GM21723 (cell line): ENCODE measurements around the gene C2orf76.
"Not testable (repeated sequence)": the region's sequence is repeated elsewhere in the genome, so short reads cannot be mapped to it uniquely, and the experiment has no call there.

ENCODE experiments used
- ATAC-seq: cut with Tn5 transposase; IDR thresholded peaks from one replicate; pipeline ENCODE4 v1.9.1; 2021; ENCODE audit warnings: mild to moderate bottlenecking, moderate library complexity; ENCODE audit not compliant: unreplicated experiment

Gene C2orf76

GRCh38 chr2:119366649-119367471 is at the start of gene C2orf76, which contains the start of gene DBI:
TSS of gene C2orf76 (minus strand) at chr2:119366834. CDS start at chr2:119339959, 26,875 bp downstream.
TSS of gene DBI (plus strand) at chr2:119366977. CDS start at chr2:119367052, 75 bp downstream.
- ATAC-seq: peak; percentile 93

GRCh38 chr2:119415630-119416029 is 49.0 kb upstream of the C2orf76 start:
- no peak for ATAC-seq

GRCh38 chr2:119414894-119415293 is 48.3 kb upstream of the C2orf76 start:
- ATAC-seq: no peak

- ATAC-seq: no peak
These were observed 42.9 kb upstream of the C2orf76 start for GRCh38 chr2:119409506-119409905.

DNA sequence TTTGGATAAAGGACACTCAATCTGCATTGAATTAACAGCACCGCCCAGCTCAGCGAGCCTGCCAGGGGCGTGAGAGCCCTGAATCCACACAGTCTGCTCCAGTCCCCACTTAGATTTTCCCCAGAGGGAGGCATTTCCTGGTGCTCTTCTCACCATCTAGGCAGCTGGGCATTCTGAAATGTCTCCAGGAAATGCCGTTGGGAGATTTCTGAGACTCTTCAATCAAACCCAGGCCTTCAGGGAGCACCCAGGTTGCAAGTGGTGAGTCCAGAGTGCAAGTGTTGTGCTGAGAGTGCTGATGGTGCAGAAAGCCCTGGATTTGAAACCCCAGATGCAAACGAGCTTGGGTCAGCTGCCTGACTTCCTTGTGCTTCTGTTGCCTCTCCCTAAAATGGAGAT is 41.6 kb upstream of the C2orf76 start:
- no peak for ATAC-seq

DNA sequence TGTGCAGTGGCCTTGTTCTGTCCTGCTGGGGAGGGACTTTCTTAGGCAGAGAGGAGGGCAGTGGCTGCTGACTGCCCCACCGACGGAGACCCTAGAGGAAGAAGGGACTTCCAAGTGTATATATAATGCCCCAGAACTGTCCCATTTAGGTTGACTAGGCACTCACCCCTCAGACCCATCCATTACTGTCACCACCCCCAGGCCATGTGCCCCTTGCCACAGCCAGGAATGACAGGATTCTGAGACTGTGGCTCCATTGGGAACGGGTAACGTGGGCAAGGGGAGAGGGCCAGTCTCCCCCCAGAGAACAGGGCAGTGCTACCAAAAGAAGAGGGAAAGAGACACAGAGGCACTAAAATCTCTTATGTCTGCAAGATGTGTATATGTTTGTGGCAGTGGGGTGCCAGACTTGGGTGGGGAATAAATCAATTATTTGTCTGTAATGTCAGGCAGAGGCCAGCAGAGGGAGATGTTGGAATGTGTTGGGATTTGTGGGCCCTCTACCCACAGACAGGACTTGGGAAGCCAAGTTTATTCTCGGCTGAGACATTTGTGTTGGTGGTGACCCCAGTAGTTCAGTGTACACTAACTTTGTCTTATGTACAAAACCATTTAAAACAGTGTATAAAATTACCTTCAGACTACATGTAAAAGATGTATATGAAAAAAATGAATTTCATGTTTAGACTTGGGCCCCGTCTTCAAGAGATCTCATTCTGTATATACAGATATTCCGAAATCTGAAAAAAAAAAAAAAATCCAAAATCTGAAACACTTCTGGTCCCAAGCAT is 41.0 kb upstream of the C2orf76 start:
- peak; percentile 69 for ATAC-seq

GRCh38 chr2:119405151-119405550 is 38.5 kb upstream of the C2orf76 start:
- ATAC-seq: no peak

- ATAC-seq: not testable (repeated sequence)
These were observed 37.0 kb upstream of the C2orf76 start for GRCh38 chr2:119403618-119404017.

DNA sequence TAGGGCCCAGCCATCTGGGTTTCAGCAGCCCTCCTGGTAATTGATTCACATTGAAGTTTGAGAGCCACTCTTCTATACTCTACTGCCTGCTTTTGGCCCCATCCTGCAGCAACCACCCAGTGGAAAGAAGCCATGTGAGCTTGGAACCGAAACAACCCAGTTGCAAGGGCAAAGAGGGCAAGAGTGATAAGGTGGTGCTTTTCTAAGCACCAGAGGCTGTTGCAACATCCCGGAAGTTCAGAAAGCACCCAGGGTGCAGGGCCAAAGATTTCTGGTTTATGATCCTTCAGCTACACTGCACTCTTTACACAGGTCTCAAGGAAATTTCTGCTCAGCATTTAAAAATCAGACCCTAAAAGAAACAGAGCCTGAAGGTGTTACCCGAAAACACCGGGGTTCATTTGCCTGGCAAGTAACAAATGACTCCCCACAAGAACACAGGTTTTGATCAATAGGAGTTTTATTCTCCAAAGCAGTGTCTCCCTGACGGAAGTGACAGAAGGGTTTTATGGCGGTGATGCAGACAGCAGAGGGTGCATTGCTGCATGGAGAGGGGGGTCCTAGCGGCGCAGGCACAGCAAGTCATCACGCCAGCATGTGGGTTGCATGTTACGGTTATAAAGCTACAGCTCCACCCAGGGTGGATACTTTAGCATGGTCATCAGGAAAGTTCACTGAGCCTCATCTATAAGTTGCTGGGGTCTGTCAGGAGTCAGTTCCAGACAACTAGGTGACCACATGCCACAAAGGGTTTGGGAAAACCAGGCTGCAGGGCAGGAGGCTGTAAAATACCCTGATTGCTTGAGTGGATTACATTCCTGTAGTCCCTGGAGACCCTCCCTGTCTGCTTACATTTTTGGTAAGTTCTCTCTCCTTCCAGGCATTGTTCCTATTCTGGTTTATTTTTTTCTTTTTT is 36.3 kb upstream of the C2orf76 start:
- ATAC-seq: no peak

GRCh38 chr2:119402106-119402505 is 35.5 kb upstream of the C2orf76 start:
- no peak for ATAC-seq

DNA sequence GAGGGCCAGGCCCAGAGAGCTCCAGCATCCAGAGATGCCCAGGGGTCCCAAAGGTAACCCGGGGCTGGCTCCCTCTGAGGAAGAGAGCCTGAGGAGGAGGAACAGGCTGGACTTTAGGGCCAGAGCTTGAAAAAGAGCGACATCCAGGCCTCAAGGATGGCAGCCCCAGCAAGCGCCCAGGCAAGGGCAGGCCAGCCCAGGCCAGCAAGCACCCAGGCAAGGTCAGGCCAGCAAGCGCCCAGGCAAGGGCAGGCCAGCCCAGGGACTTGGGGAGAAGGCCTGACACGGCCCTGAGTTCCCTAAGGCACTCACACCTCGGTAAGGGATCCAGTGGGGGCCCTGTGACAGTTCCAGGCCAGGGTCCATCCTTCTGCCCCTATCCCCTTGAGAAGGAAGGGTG is 30.6 kb upstream of the C2orf76 start:
- ATAC-seq: no peak

GRCh38 chr2:119393971-119394748 is 27.5 kb upstream of the C2orf76 start:
- ATAC-seq: no peak

DNA sequence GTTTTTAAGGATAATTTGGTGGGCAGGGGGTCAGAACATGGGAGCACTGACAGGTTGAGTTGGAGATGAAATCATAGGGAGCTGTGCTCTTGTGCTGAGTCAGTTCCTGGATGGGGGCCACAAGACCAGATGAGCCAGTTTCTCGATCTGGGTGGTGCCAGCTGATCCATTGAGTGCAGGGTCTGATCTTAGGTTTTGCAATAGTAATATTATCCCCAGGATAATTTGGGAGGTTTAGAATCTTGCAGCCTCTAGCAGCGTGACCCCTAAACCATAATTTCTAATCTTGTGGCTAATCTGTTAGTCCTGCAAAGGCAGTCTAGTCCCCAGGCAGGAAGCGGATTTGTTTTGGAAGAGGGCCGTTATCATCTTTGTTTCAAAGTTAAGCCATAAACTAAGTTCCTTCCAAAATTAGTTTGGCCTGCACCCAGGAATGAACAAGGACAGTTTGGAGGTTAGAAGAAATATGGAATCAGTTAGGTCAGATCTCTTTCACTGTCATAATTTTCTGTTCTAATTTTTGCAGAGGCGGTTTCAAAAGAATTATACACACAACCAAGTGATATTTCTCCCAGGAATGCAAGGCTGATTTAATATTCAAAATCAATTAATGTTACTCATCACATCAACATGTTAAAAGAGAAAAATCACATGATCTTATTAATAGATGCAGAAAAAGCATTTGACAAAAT is 23.1 kb upstream of the C2orf76 start:
- no peak for ATAC-seq

DNA sequence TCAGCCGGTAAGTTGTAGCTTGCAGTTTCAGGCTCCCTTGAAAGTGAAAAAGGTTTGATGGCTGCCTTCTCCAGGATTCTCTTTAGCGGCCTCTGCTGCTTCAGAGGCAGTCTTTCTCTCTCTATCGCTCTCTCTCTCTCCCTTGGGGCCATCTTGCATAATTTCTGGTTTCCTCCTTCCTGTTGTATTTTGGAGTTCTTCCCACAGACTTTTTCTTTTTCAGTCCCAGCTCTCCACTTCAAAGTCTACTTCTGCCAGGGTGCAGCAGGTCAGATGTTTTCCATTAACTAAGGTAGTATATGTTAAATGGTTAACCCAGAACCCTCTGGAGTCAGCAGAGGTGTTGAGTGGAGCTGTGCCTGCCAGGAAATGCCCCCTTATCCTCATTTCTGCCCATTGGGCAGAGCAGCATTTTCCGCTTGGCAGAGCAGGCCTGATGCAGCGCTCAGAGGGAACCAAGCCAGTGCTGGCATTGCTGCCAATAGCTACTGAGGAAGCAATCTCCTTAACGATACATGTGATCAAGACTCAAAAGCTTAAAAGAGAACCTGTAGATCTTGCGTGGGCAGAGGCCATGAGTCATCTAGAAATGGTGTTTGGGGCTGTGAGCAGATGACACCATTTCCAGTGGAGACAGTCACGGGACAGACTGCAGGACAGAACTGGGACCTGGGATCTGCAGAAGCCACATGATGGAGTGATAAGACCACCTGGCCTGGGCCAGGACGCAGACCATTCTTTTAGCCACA is 20.9 kb upstream of the C2orf76 start:
- ATAC-seq: peak; percentile 83

- no peak for ATAC-seq
These were observed 18.8 kb upstream of the C2orf76 start for GRCh38 chr2:119385466-119385865.

DNA sequence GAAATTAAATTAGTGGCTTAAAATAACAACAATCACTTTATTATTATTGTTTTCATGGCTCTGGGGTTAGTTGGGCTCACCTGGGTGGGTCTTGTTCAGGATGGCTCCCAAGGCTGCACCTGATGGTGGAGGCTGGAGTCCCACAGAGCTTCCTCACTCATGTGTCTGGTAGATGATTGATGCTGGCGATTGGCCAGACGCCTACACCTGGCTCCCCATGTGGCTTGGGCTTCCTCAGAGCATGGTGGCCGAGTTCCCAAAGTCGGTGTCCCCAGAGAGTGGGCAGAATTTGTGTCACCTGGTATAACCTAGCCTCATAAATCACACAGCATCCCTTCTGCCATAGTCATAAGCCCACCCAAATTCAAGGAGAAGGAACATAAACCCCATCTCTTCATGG is 18.3 kb upstream of the C2orf76 start:
- no peak for ATAC-seq

DNA sequence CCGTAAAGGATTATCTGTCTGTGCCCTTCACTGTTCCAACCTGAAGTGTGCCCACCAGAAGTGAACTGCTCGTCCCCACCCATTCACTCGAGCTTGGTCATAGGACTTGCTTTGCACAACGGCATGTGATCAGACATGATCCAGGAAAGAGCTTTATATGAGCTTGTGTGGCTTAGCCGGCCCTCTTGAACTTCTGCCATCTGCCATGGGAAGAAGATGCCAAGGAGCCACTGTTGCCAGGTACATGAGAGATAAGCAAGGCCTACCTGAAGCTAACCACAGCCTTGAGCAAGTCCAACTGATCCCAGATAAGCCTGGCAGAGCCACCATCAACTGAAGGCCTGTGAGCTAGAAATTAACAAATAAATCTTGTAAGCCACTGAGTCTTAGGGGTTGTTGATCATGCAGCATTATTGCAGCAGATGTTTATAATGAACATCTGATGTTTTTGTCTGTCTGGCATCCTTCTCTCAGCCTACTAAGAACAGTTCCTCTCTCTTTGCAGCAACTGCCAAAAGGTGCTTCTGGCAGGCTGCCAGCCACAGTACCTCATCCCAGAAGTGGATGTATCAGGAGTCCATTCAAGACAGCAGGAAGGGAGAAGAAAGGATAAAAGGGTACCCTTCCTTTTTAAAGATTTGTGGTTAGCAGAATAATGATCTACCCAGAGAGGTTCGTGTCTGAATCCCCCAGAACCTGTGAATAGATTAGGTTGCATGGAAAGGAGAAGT is 16.9 kb upstream of the C2orf76 start:
- no peak for ATAC-seq

DNA sequence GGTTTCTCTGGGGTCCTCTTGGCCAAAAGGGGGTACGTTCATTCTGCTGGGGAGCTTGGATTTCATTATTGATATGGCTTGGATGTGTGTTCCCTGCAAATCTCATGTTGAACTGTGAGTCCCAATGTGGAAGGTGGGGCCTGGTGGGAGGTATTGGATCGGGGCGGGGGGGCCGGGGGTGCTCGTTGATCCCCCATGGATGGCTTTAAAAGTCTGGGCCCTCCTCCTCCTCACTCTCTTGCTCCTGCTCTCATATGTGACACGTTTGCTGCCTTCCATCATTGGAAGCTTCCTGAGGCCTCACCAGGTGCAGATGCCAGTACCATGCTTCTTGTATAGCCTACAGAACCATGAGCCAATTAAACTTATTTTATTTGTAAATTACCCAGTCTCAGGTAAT is 11.9 kb upstream of the C2orf76 start:
- no peak for ATAC-seq
